ENCODE results near the gene PLB1. TPM values are rescaled to one million over a fixed set of nuclear protein-coding genes. Genes with fewer than 3 reads are reported as not detected.

Gene PLB1
- total RNA-seq, 1 donor from 2014 or later, result 2.2 TPM

DNA sequence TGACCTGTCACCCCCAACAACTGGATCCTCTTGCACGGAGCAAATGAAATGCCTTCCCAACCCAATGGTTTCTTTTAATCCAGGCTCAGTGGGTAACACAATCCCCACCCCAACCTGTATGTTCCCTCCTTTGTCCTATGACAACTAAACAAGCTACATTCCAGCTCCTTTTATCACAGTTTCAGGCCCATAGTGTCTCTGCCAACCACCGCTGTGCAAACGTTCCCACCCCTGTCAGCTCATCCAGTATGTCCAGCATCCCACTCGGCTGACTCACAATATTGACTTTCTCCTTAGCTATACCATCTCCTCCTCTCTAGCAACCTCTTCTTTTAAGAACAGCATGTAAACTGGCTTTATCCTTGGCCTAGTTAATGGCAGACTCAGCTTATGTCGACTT is 137.9 kb downstream of the PLB1 start:
- H3K36me3 Mint-ChIP-seq, result no peaks in the 10 kb centered on the region
- no peak overlapping the region for H3K4me3 Mint-ChIP-seq
- no peak overlapping the region for H3K27ac Mint-ChIP-seq
- H3K4me1 Mint-ChIP-seq, result peaks cover 19% of the 10 kb centered on the region
- no peaks in the 10 kb centered on the region for H3K27me3 Mint-ChIP-seq (ENCODE audit: low read depth)
- H3K9me3 Mint-ChIP-seq, result no peaks in the 10 kb centered on the region
- TF ChIP-seq, protein P1, sequence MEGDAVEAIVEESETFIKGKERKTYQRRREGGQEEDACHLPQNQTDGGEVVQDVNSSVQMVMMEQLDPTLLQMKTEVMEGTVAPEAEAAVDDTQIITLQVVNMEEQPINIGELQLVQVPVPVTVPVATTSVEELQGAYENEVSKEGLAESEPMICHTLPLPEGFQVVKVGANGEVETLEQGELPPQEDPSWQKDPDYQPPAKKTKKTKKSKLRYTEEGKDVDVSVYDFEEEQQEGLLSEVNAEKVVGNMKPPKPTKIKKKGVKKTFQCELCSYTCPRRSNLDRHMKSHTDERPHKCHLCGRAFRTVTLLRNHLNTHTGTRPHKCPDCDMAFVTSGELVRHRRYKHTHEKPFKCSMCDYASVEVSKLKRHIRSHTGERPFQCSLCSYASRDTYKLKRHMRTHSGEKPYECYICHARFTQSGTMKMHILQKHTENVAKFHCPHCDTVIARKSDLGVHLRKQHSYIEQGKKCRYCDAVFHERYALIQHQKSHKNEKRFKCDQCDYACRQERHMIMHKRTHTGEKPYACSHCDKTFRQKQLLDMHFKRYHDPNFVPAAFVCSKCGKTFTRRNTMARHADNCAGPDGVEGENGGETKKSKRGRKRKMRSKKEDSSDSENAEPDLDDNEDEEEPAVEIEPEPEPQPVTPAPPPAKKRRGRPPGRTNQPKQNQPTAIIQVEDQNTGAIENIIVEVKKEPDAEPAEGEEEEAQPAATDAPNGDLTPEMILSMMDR (IDR thresholded peaks at IDR 0.05; ENCODE audit: unreplicated experiment), result no peak
- DNase-seq (ENCODE audit: low spot score in 2 of 2, unreplicated experiment in 2 of 2), result no peak

DNA sequence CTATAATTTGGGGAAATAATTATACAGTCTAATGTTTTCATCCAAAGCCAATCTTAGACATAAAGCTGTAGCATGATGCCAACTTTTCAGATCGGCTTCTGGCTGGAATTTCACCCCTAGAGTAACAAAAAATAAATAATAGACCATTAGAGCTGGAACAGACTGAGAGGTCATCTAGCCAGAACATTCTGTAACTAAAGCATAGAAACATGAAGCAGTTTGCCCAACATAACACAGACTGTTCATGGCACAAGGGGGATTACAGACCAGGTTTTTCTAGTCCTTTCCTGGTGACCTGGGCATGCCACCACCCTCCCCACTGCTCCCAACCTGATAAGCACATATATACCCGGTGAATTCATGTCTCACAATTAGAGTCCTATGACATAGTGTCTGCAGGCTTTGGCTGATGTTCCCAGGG is 139.3 kb downstream of the PLB1 start:
- Mint-ChIP-seq H3K27ac (peak overlapping the region; percentile 3), H3K27me3 (ENCODE audit: low read depth) (no peaks in the 10 kb centered on the region), H3K4me3 (no peak overlapping the region), H3K36me3 (no peaks in the 10 kb centered on the region), H3K9me3 (no peaks in the 10 kb centered on the region), H3K4me1 (peaks cover 19% of the 10 kb centered on the region)
- TF ChIP-seq, protein P1 (IDR thresholded peaks at IDR 0.05; ENCODE audit: unreplicated experiment), result no peak
- no peak for DNase-seq (ENCODE audit: low spot score in 2 of 2, unreplicated experiment in 2 of 2)

DNA sequence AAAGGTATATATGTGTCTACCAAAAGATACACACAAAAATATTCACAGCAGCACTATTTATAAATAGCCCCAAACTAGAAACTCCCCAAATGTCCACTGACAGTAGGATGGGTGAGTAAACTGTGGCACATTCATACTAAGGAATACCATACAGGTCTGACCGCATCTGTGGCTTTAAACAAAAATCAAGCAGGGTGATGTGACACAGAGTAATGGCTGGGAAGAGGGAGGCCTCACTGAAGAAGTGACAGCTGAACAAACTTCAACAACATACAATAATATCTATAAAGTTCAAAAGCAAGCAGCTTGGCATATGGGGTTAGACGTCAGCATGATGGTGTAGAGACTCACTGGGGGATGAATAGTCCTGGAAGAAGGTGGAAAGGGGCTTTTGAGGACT is 140.6 kb downstream of the PLB1 start:
- DNase-seq (ENCODE audit: low spot score in 2 of 2, unreplicated experiment in 2 of 2), result no peak
- TF ChIP-seq, protein P1 (IDR thresholded peaks at IDR 0.05; ENCODE audit: unreplicated experiment), result no peak
- H3K4me3 Mint-ChIP-seq, result no peak overlapping the region
- no peak overlapping the region for H3K27ac Mint-ChIP-seq
- H3K4me1 Mint-ChIP-seq, result peaks cover 19% of the 10 kb centered on the region
- no peaks in the 10 kb centered on the region for H3K36me3 Mint-ChIP-seq
- no peaks in the 10 kb centered on the region for H3K9me3 Mint-ChIP-seq
- no peaks in the 10 kb centered on the region for H3K27me3 Mint-ChIP-seq (ENCODE audit: low read depth)

DNA sequence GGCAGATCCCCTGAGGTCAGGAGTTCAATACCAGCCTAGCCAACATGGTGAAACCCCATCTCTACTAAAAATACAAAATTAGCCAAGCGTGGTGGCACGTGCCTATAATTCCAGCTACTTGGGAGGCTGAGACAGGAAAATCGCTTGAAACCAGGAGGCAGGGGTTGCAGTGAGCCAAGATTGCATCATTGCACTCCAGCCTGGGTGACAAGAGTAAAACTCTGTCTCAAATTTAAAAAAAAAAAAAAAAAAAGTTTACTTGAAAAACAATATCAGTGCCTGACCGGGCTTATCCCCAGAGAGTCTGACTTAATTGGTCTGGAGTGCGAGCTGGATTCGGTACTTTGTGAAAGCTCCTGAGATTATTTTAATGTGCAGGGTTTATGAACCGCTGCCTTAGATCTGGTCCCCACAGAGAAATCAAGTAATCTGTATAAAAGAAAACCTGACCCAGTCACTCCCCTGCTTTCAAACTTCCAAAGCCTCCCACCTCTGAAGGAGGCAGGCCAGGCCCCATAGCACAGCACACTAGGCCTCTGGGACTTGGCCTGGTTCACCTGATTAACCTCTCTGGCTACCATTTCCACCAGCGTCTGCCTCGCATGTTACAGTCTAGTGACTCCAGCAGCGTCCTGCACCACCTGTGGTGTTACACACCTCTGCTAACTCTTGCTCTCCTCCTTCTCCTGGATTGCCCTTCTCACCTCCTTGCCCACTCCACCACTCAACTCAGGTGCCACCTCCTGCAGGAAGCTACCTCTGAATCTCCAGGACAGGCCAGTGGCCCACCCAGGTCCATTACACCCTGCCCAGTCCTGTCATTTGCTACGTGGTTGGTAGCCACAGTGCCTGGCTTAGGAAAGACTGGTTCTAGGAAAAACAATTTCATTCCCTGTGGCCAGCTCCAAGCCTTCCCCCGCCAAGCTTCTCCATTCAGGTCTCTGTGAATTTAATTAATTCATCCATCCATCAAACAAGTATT is 141.5 kb downstream of the PLB1 start:
- DNase-seq (ENCODE audit: low spot score in 2 of 2, unreplicated experiment in 2 of 2), result no peak
- TF ChIP-seq, protein P1 (IDR thresholded peaks at IDR 0.05; ENCODE audit: unreplicated experiment), result no peak
- Mint-ChIP-seq H3K9me3 (no peaks in the 10 kb centered on the region), H3K27ac (peak overlapping the region; percentile 17), H3K4me3 (no peak overlapping the region), H3K36me3 (no peaks in the 10 kb centered on the region), H3K27me3 (ENCODE audit: low read depth) (no peaks in the 10 kb centered on the region), H3K4me1 (peaks cover 19% of the 10 kb centered on the region)

DNA sequence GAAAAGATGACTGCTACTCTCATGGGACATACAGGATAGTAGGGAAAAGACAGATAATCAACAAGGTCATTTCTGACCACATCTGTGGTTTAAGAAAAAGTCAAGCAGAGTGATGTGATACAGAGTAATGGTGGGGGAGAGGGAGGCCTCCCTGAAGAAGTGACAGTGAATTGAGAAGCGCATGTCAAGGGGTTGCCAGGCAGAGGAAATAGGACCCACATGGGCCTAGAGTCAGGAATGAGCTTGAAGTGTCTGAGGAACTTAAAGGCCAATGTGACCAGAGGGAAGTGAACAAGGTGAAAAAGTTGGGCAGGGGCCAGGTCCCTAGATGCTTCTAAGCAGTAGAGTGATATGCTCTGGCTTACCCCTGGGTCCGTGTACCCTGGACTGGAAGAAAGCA is 142.2 kb downstream of the PLB1 start:
- Mint-ChIP-seq H3K4me3 (no peak overlapping the region), H3K36me3 (no peaks in the 10 kb centered on the region), H3K9me3 (no peaks in the 10 kb centered on the region), H3K27ac (no peak overlapping the region), H3K27me3 (ENCODE audit: low read depth) (no peaks in the 10 kb centered on the region), H3K4me1 (peaks cover 19% of the 10 kb centered on the region)
- DNase-seq (ENCODE audit: low spot score in 2 of 2, unreplicated experiment in 2 of 2), result no peak
- TF ChIP-seq, protein P1 (IDR thresholded peaks at IDR 0.05; ENCODE audit: unreplicated experiment), result no peak

Measured in mesothelial cell of epicardium (in vitro differentiated cells).